Neutrophil (primary cell): ENCODE data around the gene ELK3.

Experiments
- H3K27ac ChIP-seq: fragments of 200-600 bp; sonication (generic); 2 replicates; pipeline ENCODE4 v1.5.1; 2016; ENCODE audit warnings: mild to moderate bottlenecking, moderate library complexity
- H3K27me3 ChIP-seq: fragments of 200-600 bp; sonication (generic); 2 replicates; pipeline ENCODE4 v1.6.0; 2016; ENCODE audit warnings: mild to moderate bottlenecking
- H3K36me3 ChIP-seq: fragments of 200-600 bp; sonication (generic); 2 replicates; pipeline ENCODE4 v1.5.1; 2017
- H3K4me1 ChIP-seq, 2 experiments: fragments of 200-600 bp in 1 of 2; sonication (generic) in 1 of 2; 1 replicate in 1 of 2; 2 replicates in 1 of 2; pipeline versions ENCODE4 v1.5.1 to v1.6.1; 2013 to 2016; ENCODE audit warnings: low read depth in 1 of 2, low read length in 1 of 2, mild to moderate bottlenecking in 1 of 2, moderate library complexity in 1 of 2; ENCODE audit not compliant: control insufficient read depth in 1 of 2, insufficient read depth in 1 of 2
- H3K4me3 ChIP-seq, 2 experiments: fragments of 200-600 bp in 1 of 2; sonication (generic) in 1 of 2; 1 replicate in 1 of 2; 2 replicates in 1 of 2; pipeline ENCODE4 v1.5.1; 2013 to 2016; ENCODE audit warnings: low read depth in 1 of 2, low read length in 1 of 2, mild to moderate bottlenecking in 1 of 2, moderate library complexity in 1 of 2
- H3K9me3 ChIP-seq: fragments of 200-600 bp; sonication (generic); 2 replicates; pipeline ENCODE4 v1.5.1; 2016
- CTCF ChIP-seq: fragments of 200-600 bp; sonication (generic); IDR thresholded peaks from 2 replicates; pipeline ENCODE4 v1.5.1; 2016; ENCODE audit warnings: antibody characterized with exemption

The ELK3 gene

DNA sequence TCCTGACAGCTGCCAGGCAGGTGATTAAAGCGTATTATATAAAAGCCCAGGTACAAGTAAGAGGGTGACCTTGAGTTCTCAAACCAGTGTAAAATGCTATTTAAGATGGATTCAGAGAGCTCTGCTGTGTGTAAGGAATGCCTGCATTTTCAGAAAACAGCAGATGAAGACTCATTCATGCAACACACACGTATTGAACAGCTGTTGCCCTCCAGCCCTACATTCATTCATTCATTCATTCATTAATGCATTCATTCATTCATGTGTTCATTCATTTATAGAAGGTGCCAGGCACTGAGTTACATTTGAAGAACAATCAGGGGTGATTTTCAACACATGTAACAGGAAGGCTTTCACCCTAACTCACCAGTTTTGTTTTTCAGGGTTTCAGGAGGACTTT, 27.4 kb upstream of the ELK3 start:
- H3K4me1 ChIP-seq = no peaks in the 10 kb centered on the region
- no peak for TF ChIP-seq CTCF

GRCh38 chr12:96167492-96167891, 26.7 kb upstream of the ELK3 start:
- TF ChIP-seq CTCF = no peak

More for the DNA sequence above, 27.4 kb upstream of the ELK3 start:
- Histone ChIP-seq H3K27ac (no peak overlapping the region), H3K4me3 (no peak overlapping the region), H3K27me3 (peaks cover 7% of the 10 kb centered on the region), H3K9me3 (no peaks in the 10 kb centered on the region), H3K36me3 (no peaks in the 10 kb centered on the region)

GRCh38 chr12:96170328-96170727, 23.8 kb upstream of the ELK3 start:
- no peaks in the 10 kb centered on the region for H3K4me1 ChIP-seq
- no peak overlapping the region for H3K27ac ChIP-seq
- no peaks in the 10 kb centered on the region for H3K36me3 ChIP-seq
- H3K9me3 ChIP-seq = no peaks in the 10 kb centered on the region
- no peak for TF ChIP-seq CTCF
- H3K4me3 ChIP-seq = no peak overlapping the region
- peaks cover 7% of the 10 kb centered on the region for H3K27me3 ChIP-seq

More at GRCh38 chr12:96167492-96167891, 26.7 kb upstream of the ELK3 start:
- peaks cover 7% of the 10 kb centered on the region for H3K27me3 ChIP-seq
- H3K4me1 ChIP-seq = no peaks in the 10 kb centered on the region
- H3K9me3 ChIP-seq = no peaks in the 10 kb centered on the region
- no peaks in the 10 kb centered on the region for H3K36me3 ChIP-seq
- H3K4me3 ChIP-seq = no peak overlapping the region
- no peak overlapping the region for H3K27ac ChIP-seq

DNA sequence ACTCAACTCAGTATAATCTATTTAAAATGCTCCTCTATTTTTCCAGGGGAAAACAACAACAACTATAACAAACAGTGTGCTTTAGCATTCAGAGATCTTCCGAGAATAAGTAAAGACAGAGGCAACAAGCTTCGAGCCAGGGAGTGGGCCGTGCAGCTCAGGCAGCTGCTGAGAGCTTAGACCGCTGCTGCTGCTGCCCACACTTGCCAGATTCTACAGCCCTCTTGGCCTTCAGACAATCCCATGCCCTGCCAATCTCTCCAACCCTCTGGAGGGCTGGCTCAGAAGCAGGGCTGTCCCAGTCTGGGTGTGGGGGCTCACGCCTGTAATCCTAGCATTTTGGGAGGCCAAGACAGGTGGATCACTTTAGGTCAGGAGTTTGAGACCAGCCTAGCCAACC, 23.4 kb upstream of the ELK3 start:
- H3K27ac ChIP-seq = no peak overlapping the region
- no peak overlapping the region for H3K4me3 ChIP-seq
- H3K36me3 ChIP-seq = no peaks in the 10 kb centered on the region
- H3K4me1 ChIP-seq = no peaks in the 10 kb centered on the region
- H3K27me3 ChIP-seq = peaks cover 7% of the 10 kb centered on the region
- no peak for TF ChIP-seq CTCF
- no peaks in the 10 kb centered on the region for H3K9me3 ChIP-seq

GRCh38 chr12:96171905-96172304, 22.3 kb upstream of the ELK3 start:
- no peak overlapping the region for H3K27ac ChIP-seq
- H3K36me3 ChIP-seq = no peaks in the 10 kb centered on the region
- TF ChIP-seq CTCF = no peak
- H3K27me3 ChIP-seq = peaks cover 7% of the 10 kb centered on the region
- no peaks in the 10 kb centered on the region for H3K9me3 ChIP-seq
- H3K4me3 ChIP-seq = no peak overlapping the region
- no peaks in the 10 kb centered on the region for H3K4me1 ChIP-seq

- H3K36me3 ChIP-seq = no peaks in the 10 kb centered on the region
- no peaks in the 10 kb centered on the region for H3K9me3 ChIP-seq
- no peak overlapping the region for H3K4me3 ChIP-seq
- no peak for TF ChIP-seq CTCF
- H3K27me3 ChIP-seq = peaks cover 7% of the 10 kb centered on the region
- no peak overlapping the region for H3K27ac ChIP-seq
- H3K4me1 ChIP-seq = no peaks in the 10 kb centered on the region
Measured at GRCh38 chr12:96172981-96173380, 21.2 kb upstream of the ELK3 start.
